B cell (primary cell): ENCODE data around the gene HHIPL1. TPM values are rescaled to one million over a fixed set of nuclear protein-coding genes. Genes with fewer than 3 reads are reported as not detected.

Experiments
- ATAC-seq: fragments of 200-7000 bp; cut with Tn5 transposase; one replicate; pipeline ENCODE4 v1.10.0; 2021; ENCODE audit warnings: low read depth, mild to moderate bottlenecking, moderate number of reproducible peaks, moderate library complexity
- CTCF ChIA-PET: fragments of 350-600 bp; sonication (Branson Sonifier 250); formaldehyde crosslinking; loops from one replicate; lab custom pipeline; 2021; ENCODE audit warnings: antibody characterized with exemption, inconsistent platforms; lab: Charles Lee
- POLR2A ChIA-PET: fragments of 350-600 bp; sonication (Branson Sonifier 250); formaldehyde crosslinking; loops from one replicate; lab custom pipeline; 2021; ENCODE audit warnings: antibody characterized with exemption; lab: Charles Lee
- DNase-seq: peaks from one replicate; pipeline ENCODE4 v3.0.0; 2013
- H2AFZ ChIP-seq: 2 replicates; pipeline ENCODE4 v1.6.1; 2012; ENCODE audit warnings: mild to moderate bottlenecking, low read depth, low read length; ENCODE audit not compliant: insufficient read depth, poor library complexity, severe bottlenecking
- H3K27ac ChIP-seq, 2 donors: 1 replicate in 1 of 2; 2 replicates in 1 of 2; pipeline ENCODE4 v1.5.1; 2012 to 2013; ENCODE audit warnings: low read length in 2 of 2, mild to moderate bottlenecking in 2 of 2, moderate library complexity in 1 of 2
- H3K27me3 ChIP-seq, 4 experiments: fragments of 200-600 bp in 1 of 4; sonication (generic) in 1 of 4; replicated peaks in 1 of 4; 1 replicate in 2 of 4; 2 replicates in 2 of 4; pipeline versions ENCODE4 v1.6.1 to v1.7.0; 2013 to 2016; ENCODE audit warnings: low read length in 3 of 4, mild to moderate bottlenecking in 2 of 4, mixed read lengths in 1 of 4, moderate library complexity in 1 of 4; ENCODE audit not compliant: insufficient read depth in 4 of 4, control insufficient read depth in 3 of 4; ENCODE audit errors: control extremely low read depth in 1 of 4
- H3K36me3 ChIP-seq, 2 experiments: replicated peaks in 1 of 2; 1 replicate in 1 of 2; 2 replicates in 1 of 2; pipeline versions ENCODE4 v1.6.1 to v1.7.1; 2013; ENCODE audit warnings: low read length in 1 of 2; ENCODE audit not compliant: insufficient read depth in 2 of 2, control insufficient read depth in 1 of 2; ENCODE audit errors: control extremely low read depth in 1 of 2, extremely low read depth in 1 of 2
- H3K4me1 ChIP-seq, 2 donors: fragments of 200-600 bp in 1 of 2; sonication (generic) in 1 of 2; 1 replicate in 1 of 2; 2 replicates in 1 of 2; pipeline versions ENCODE4 v1.5.1 to v1.6.1; 2013 to 2017; ENCODE audit warnings: low read length in 2 of 2; ENCODE audit not compliant: control insufficient read depth in 2 of 2, insufficient read depth in 2 of 2
- H3K4me2 ChIP-seq: replicated peaks from 2 replicates; pipeline ENCODE3; 2012; ENCODE audit warnings: mild to moderate bottlenecking, low read depth, low read length; ENCODE audit not compliant: poor library complexity, severe bottlenecking
- H3K4me3 ChIP-seq, 5 experiments: fragments of 200-600 bp in 1 of 5; sonication (generic) in 1 of 5; 1 replicate in 3 of 5; 2 replicates in 2 of 5; pipeline versions ENCODE4 v1.5.1 to v1.7.0; 2011 to 2016; ENCODE audit warnings: low read length in 4 of 5, mild to moderate bottlenecking in 4 of 5, low read depth in 2 of 5, control low read depth in 1 of 5, moderate library complexity in 1 of 5; ENCODE audit not compliant: insufficient read depth in 1 of 5; ENCODE audit errors: control extremely low read depth in 1 of 5, extremely low read depth in 1 of 5
- H3K79me2 ChIP-seq: fragments of 200-600 bp; sonication (generic); one replicate; pipeline ENCODE4 v1.6.0; 2016; ENCODE audit warnings: low read length; ENCODE audit not compliant: control insufficient read depth, insufficient read depth
- H3K9ac ChIP-seq: fragments of 200-600 bp; sonication (generic); 2 replicates; pipeline ENCODE4 v1.6.1; 2017; ENCODE audit warnings: mild to moderate bottlenecking, low read length, moderate library complexity
- H3K9me3 ChIP-seq, 3 donors: one replicate each; pipeline versions ENCODE4 v1.6.1 to v1.7.1; 2013; ENCODE audit warnings: low read length in 2 of 3; ENCODE audit not compliant: control insufficient read depth in 2 of 3, insufficient read depth in 1 of 3; ENCODE audit errors: control extremely low read depth in 1 of 3
- H4K20me1 ChIP-seq: 2 replicates; pipeline ENCODE4 v1.6.0; 2012; ENCODE audit warnings: mild to moderate bottlenecking, low read length; ENCODE audit not compliant: insufficient read depth, control insufficient read depth, poor library complexity, severe bottlenecking
- H3K27ac Mint-ChIP-seq: one replicate; pipeline ENCODE4 v1.8.0; 2021; ENCODE audit warnings: mixed read lengths
- H3K27me3 Mint-ChIP-seq: one replicate; pipeline ENCODE4 v1.8.0; 2021; ENCODE audit warnings: mixed read lengths
- H3K4me1 Mint-ChIP-seq: one replicate; pipeline ENCODE4 v1.8.0; 2021; ENCODE audit warnings: mixed read lengths
- H3K4me3 Mint-ChIP-seq: one replicate; pipeline ENCODE4 v1.8.0; 2021; ENCODE audit warnings: mixed read lengths
- H3K9me3 Mint-ChIP-seq: one replicate; pipeline ENCODE4 v1.8.0; 2022; ENCODE audit warnings: mixed read lengths; ENCODE audit not compliant: insufficient read depth
- CTCF ChIP-seq: fragments of 200-600 bp; IDR thresholded peaks from one replicate; pipeline ENCODE4 v1.8.0; 2022; ENCODE audit warnings: antibody characterized with exemption, mild to moderate bottlenecking
- EZH2 ChIP-seq: IDR thresholded peaks from 2 replicates; pipeline ENCODE4 v1.6.1; 2012; ENCODE audit warnings: borderline replicate concordance, low read depth, mild to moderate bottlenecking, moderate library complexity, low read length; ENCODE audit not compliant: insufficient read depth, poor library complexity, severe bottlenecking
- WGBS: methylation state at CpG from one replicate; pipeline ENCODE4 v1.1.5; 2013; ENCODE audit warnings: missing lambda C conversion rate; ENCODE audit not compliant: insufficient coverage; 5-methylcytosine and 5-hydroxymethylcytosine counted together
- intact Hi-C: fragments of 100-400 bp; cut with micrococcal nuclease; formaldehyde crosslinking; loops from one replicate; pipeline ENCODE4 v1.10.0; 2022
- polyA plus RNA-seq: library from polyadenylated mRNA; depleted of rRNA; stranded (reverse); fragments of >200 nt; gene quantifications from 2 replicates; pipeline ENCODE4 v1.2.3, GENCODE V29; 2012
- total RNA-seq, 2 donors: library from RNA; stranded (reverse); fragments of 120-200 nt in 1 of 2; gene quantifications; 1 replicate in 1 of 2; 2 replicates in 1 of 2; pipeline versions ENCODE4 v1.2.3 to v1.2.4, GENCODE V29; 2013 to 2022

The HHIPL1 gene
- total and polyA plus RNA-seq, 2 donors (not counting 1 experiment from before 2014, with no cell fraction given) = not detected

- Histone ChIP-seq H3K36me3 (no peaks in the 10 kb centered on the region), H3K4me3 (no peak overlapping the region), H3K79me2 (no peaks in the 10 kb centered on the region), H2AFZ (no peak overlapping the region), H3K4me2 (no peak overlapping the region), H3K27ac (no peak overlapping the region), H3K27me3 (peaks cover 0 to 4% (median 1%) of the 10 kb centered on the region in 4 experiments), H3K9ac (no peak overlapping the region), H3K9me3 (peaks cover 0 to 32% (median 13%) of the 10 kb centered on the region in 3 donors), H4K20me1 (no peaks in the 10 kb centered on the region), H3K4me1 (no peaks in the 10 kb centered on the region)
- no peak for TF ChIP-seq EZH2
- TF ChIP-seq CTCF = no peak
- Mint-ChIP-seq H3K4me3 (no peak overlapping the region), H3K27ac (no peak overlapping the region), H3K27me3 (peaks cover 6% of the 10 kb centered on the region), H3K4me1 (no peaks in the 10 kb centered on the region), H3K9me3 (peaks cover 8% of the 10 kb centered on the region)
- no peak for ATAC-seq
- DNase-seq = no peak
- intact Hi-C loops = no loop called here
- ChIA-PET CTCF (no interaction called here), POLR2A (no interaction called here)
- no CpG with 5 or more reads among the region's 2 CpGs for WGBS
Observed at GRCh38 chr14:99707420-99707819, 62.5 kb downstream of the HHIPL1 start.

DNA sequence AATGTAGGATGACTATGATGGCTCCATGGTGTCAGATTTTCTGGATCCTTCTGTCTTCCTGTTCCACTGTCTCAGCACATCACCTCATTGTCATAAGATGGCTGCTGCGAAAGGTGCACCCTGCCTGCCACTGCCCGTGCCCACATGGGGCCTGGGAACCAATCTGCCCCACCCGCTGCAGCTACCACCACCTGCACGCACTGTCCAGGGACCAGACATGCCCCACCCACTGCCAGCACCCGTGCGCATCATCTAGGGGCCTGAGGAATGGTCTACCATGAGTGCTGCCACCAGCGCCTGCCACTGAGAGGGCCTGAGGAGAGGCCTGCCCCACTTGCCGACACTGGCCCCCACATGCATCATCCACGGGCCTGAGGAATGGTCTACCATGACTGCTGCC lies 63.0 kb downstream of the HHIPL1 start:
- Histone ChIP-seq H3K27me3 (peaks cover 0 to 4% (median 1%) of the 10 kb centered on the region in 4 experiments), H2AFZ (no peak overlapping the region), H3K27ac (no peak overlapping the region), H3K79me2 (no peaks in the 10 kb centered on the region), H3K9ac (no peak overlapping the region), H3K4me3 (no peak overlapping the region), H3K36me3 (no peaks in the 10 kb centered on the region), H4K20me1 (no peaks in the 10 kb centered on the region), H3K4me1 (no peaks in the 10 kb centered on the region), H3K9me3 (peaks cover 0 to 31% (median 11%) of the 10 kb centered on the region in 3 donors), H3K4me2 (no peak overlapping the region)
- ATAC-seq (no peak), DNase-seq (no peak)
- intact Hi-C loops = no loop called here
- ChIA-PET CTCF (no interaction called here), POLR2A (no interaction called here)
- Mint-ChIP-seq H3K4me1 (no peaks in the 10 kb centered on the region), H3K27ac (no peak overlapping the region), H3K4me3 (no peak overlapping the region), H3K9me3 (peaks cover 6% of the 10 kb centered on the region), H3K27me3 (peaks cover 10% of the 10 kb centered on the region)
- no peak for TF ChIP-seq CTCF
- no peak for TF ChIP-seq EZH2
- WGBS = 91% methylated on average over 9 of the region's 9 CpGs
